GM21717 (cell line): ENCODE measurements around the gene SIK3.

Experiments used
- ATAC-seq: cut with Tn5 transposase; IDR thresholded peaks from one replicate; pipeline ENCODE4 v1.9.1; 2021; ENCODE audit warnings: mild to moderate bottlenecking, moderate library complexity; ENCODE audit not compliant: unreplicated experiment

SIK3 gene

DNA sequence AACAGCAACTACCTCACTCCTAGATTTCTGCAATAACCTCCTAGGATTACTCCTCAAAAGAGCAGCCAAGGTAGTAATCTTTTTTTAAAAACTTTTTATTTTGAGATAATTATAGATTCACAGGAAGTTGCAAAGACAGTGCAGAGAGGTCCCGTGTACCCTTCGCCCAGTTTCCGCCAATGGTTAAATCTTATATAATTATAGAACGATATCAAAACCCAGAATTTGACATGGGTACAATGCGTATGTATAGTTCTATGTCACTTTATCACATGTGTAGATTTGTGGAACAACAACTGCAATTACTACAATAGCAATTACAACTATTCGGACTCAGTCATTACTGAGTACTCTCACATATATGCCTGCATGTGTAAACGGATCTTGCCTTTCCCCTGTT, 166.0 kb downstream of the SIK3 start:
- ATAC-seq, result no peak

DNA sequence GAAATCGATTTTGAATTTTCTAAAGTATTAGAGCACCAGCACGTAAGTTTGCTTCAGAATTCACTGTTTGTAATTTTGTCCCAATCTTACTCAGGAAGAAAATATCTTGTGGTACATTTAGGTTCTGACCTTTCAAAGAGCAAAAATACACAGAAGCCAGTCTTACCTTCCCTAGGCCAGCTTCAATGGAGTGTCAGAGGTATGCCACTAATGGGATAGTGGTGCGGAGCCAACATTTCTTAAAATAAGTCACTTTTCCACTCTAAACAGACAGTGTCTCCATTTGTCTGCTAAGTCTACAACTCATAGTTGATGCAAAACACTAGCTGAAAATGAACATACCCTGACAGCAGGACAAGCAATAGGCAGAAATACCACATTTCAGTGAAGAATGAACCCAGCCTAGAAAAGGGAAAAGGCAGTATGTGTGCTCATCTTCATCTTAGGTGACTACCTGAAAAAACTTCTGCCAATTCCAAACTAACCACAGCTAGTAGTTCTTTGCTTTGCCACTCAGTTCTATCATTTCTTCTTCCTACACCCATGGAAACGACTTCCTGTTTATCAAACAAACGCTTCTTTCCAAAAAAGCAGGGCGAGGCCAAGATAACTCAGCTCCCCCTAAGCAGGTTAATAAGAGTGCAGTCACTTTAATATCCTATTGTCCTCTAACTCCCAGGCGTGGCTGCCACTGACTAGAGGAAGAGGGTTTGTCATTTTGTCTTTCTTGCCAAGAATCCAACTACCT, 166.8 kb downstream of the SIK3 start:
- ATAC-seq, result no peak

DNA sequence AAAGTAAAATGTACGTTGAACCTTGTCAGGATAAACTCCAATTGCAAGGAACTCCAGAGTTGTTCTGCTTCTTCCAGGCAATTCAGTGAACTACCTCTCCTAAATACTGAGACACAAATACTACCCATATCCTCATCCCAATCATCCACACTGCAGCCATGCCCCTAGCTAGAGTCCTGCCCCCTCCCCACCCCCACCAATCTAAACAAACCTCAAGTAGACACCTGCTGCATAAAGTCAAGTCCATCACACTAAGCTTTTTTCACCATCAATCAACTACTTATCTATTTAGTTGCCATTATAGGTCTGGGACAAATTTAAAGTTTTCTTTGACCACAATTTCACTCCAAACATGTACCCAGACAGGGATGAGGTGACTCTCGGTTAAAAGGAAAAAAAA, 167.6 kb downstream of the SIK3 start:
- ATAC-seq, result no peak

GRCh38 chr11:116930177-116930576, 168.1 kb downstream of the SIK3 start:
- ATAC-seq, result no peak

- no peak for ATAC-seq
These were observed 168.7 kb downstream of the SIK3 start for GRCh38 chr11:116929414-116930090.

- no peak for ATAC-seq
These were observed 169.4 kb downstream of the SIK3 start for GRCh38 chr11:116928845-116929244.

DNA sequence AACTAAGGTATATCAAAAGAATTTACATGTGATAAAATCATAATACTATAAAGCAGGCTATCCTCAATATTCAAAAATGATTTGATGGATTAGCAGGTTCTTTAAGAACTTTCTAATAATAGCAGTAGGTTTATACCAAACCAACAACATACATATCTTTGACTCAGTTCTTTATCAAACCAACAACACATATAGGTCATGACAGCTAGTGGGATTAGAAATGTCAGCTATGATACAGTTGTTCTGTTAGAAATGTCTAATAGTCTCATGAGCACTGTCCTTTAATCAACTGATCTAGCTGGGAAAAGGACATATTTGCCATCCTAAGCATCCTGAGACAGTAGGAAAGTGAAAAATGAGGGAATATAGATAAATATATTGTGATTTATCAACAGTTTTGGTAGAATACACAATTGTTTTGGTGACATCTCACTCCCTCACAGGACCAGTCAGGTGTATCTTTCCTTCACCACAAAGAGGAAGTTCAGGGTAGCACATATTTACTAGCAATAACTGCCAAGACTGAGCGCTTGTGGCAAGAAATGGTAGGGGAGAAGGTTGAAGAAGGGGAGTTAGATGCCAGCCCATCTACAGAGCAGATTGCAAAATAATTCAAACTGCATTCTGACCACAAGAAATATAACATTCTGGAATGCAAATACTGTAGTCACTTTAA, 170.0 kb downstream of the SIK3 start:
- ATAC-seq, result peak; percentile 70

- no peak for ATAC-seq
These were observed 170.9 kb downstream of the SIK3 start for GRCh38 chr11:116927163-116927974.

GRCh38 chr11:116925050-116925449, 173.2 kb downstream of the SIK3 start:
- no peak for ATAC-seq

- ATAC-seq, result no peak
These were observed 179.1 kb downstream of the SIK3 start for GRCh38 chr11:116918925-116919655.

GRCh38 chr11:116917632-116918031, 180.6 kb downstream of the SIK3 start:
- ATAC-seq, result no peak

DNA sequence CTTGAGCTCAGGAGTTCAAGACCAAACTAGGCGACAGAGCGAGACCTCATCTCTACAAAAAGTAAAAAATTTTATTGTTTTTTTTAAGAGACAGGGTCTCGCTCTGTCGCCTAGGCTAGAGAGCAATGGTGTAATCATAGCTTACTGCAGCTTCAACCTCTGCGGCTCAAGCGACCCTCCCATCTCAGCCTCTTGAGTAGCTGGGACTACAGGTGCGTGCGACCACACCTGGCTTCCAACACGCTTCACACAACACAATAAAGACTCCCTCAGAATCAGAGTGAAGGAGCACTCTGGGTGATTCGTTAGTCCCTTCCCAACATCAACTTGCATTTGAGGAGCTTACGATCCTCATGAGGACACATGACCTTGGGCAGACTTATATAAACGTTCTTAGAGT, 181.3 kb downstream of the SIK3 start:
- no peak for ATAC-seq

GRCh38 chr11:116916052-116916451, 182.2 kb downstream of the SIK3 start:
- ATAC-seq, result no peak

DNA sequence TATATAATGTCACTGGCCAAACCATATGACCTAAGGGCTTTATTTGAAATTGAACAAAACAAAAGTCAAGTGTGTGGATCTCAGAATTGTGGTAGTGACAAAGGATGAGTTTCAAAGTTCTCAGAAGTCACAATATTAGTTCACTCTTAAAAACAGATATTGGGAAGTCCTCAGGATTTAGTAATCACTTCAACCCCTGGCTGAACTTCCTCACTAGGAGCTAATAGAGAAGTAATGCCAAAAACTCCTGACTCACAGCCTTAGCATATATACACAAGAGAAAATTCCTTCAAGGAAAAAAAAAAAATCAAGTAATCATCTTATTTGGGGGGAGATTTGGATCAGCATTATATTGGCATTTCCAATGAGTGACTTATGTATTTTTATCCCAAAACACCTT, 185.2 kb downstream of the SIK3 start:
- ATAC-seq, result no peak

GRCh38 chr11:116911976-116912734, 186.1 kb downstream of the SIK3 start:
- ATAC-seq, result no peak

DNA sequence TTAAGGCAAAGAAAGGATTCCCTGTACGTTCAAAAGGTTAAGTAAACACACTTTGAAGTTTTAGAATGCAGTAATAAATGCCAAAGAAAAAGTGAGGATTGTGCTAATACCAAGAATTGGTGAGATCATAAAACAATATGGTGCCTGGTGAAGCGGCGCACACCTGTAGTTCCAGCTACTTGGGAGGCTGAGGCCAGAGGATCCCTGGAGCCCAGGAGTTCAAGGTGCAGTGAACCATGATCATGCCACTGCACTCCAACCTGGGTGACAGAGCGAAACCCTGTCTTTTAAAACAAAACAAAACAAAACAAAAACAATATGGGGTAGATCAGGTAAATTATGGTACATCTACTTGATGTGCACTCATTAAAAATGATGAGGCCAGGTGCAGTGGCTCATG, 187.4 kb downstream of the SIK3 start:
- ATAC-seq, result no peak

DNA sequence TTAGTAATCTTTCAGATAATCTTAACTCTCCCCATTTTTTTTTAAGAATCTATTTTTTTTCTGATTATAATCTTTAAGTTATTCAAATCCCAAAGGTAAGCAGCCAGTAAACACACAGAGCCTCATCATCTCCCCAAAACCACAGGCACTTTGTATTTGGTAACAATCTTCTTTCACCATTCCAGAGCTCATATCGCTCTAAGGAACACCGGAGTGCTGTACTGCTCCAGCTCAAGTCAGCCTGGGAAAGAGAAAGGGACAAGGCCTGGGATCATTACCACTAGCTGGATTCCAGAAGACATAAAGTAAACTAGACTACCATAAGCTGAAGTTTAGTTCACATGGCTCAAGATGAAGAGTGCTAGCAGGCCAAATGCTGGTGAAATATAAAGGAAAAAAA, 187.8 kb downstream of the SIK3 start:
- ATAC-seq, result no peak

GRCh38 chr11:116909245-116909644, 189.0 kb downstream of the SIK3 start:
- ATAC-seq, result no peak

DNA sequence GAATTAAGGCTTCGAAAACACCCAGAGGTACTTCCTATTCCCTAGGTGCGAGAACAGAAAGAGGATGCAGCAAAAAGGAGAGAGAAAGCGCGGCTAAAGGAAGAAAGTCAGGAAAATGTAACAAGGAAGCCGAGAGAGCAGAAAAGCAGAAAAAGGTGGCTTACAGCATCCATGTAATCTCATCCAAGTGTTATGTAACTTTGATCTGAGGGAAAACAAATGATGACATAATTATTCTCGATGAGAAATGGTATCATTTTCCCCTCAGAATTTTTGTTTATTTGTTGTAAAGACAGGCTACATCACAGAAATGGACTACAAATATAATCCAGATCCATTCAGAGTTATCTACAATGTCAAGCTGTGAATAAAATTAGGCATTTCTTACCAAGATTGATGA, 191.7 kb downstream of the SIK3 start:
- ATAC-seq, result no peak

- no peak for ATAC-seq
These were observed 195.1 kb downstream of the SIK3 start for GRCh38 chr11:116903090-116903489.
